NCI-H2107 (cell line): ENCODE data around the gene OR2T12.
"Not testable (repeated sequence)": the region's sequence is repeated elsewhere in the genome, so short reads cannot be mapped to it uniquely, and the experiment has no call there.

Experiments
- DNase-seq: peaks from one replicate; lab custom pipeline; 2025; lab: John Stamatoyannopoulos, UW

Gene OR2T12, protein sequence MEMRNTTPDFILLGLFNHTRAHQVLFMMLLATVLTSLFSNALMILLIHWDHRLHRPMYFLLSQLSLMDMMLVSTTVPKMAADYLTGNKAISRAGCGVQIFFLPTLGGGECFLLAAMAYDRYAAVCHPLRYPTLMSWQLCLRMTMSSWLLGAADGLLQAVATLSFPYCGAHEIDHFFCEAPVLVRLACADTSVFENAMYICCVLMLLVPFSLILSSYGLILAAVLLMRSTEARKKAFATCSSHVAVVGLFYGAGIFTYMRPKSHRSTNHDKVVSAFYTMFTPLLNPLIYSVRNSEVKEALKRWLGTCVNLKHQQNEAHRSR

DNA sequence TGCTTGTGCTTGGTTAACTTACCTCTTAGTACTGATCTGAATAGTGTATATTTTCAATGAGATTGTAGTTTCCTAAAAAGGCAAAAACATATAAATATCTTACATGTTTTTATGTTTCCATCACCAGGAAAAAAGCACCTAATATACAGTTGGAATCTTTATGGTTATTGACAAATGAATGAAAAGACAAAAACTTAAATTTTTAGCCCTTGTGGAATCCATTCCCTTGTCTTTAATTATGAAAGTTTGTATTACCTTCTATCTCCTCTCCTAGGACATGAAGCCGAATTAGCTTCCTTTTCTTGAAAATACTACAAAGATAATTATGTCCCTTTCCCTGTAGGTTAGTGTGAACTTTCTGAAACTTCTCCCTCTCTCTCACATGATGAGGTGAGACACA is at the start of gene OR2T12:
Gene OR2T12, minus strand, starts transcription at position 101 of the 400 bp plus-strand sequence. CDS start 7,846 bp downstream, outside the sequence.
- no peak for DNase-seq

- no peak for DNase-seq
Observed at GRCh38 chr1:248348475-248348874, 45.3 kb upstream of the OR2T12 start, which contains the start of gene OR14C36. TSS of gene OR14C36 (plus strand) at chr1:248348775. CDS start at chr1:248348775, 0 bp downstream.

DNA sequence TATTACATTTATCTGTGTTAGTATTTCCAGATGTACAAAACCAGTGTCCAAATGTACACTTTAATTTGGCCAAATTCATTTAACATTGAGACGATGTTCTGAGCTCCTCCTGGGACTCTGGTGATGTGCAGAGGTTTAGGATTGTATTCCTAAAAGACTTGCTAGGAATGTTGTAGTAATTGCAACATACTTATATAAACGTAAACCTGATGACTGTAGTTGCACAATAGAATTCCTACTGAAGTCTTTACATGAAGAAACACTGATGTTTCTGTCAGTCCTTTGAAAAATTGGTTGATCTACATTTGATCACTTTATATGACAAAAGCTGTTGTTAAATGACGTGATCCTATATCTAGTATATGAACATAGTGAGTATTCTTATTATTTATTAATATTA is 40.2 kb upstream of the OR2T12 start:
- DNase-seq = no peak

DNA sequence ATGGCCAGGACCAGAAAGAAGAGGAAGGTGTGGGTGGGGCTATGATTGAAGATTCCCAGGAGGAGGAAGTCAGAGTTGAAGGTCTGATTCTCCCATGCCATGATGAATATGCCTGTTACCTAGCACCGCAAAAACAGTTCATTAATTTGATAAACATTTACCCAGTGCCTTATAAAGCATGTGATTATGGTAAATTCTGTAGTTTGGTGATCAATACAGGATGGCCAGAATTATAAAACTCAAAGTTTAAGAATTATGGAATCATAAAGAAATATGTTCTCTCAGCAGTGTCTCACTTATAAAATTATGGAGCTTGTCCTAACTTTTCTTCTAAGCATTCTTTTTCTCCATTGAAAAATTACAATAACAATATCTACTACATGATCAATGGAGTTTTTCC is 21.2 kb upstream of the OR2T12 start, which contains the start of gene OR2M7:
Gene OR2M7, minus strand, starts transcription at position 101 of the 400 bp plus-strand sequence. Its CDS starts 0 bp downstream, at position 101.
- no peak for DNase-seq

DNA sequence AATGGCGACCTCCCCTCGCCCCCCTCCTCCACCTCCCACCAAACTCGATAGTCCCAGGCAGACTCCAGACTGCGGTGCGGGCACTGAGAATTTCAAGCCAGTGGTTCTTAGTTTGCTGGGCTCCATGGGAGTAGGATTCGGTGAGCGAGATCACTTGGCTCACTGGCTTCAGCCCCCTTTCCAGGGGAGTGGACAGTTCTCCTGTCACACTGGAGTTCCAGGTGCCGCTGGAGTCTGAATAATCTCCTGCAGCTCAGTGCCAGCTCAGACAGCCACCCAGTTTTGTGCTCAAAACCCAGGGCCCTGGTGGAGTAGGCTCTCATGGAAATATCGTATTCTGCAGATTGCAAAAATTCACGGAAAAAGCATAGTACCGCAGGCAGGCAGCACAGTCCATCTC is 13.6 kb upstream of the OR2T12 start:
- DNase-seq = no peak

GRCh38 chr1:248306740-248307139 is 3.5 kb upstream of the OR2T12 start:
- not testable (repeated sequence) for DNase-seq

- DNase-seq = no peak
Observed at GRCh38 chr1:248306103-248306502, 2.9 kb upstream of the OR2T12 start.

DNA sequence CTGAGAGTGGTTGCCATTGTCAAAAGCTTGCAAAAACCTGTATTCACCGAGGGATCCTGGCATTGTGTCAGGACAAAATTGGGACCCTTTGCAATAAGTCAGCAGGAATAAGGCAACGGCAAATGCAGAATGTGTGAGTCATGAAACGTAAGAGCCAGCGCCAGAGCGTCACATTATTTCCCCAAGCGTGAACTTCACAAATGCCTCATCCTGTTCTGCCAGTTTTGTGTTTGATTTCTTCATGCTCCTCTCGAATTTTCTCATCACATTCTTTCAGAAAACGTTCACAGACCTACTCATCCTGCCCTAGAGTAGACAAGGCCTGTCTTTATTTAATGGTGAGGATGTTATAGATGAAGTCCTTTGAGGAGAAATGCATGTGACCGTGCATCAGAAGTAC is 2.4 kb upstream of the OR2T12 start:
- DNase-seq = not testable (repeated sequence)

DNA sequence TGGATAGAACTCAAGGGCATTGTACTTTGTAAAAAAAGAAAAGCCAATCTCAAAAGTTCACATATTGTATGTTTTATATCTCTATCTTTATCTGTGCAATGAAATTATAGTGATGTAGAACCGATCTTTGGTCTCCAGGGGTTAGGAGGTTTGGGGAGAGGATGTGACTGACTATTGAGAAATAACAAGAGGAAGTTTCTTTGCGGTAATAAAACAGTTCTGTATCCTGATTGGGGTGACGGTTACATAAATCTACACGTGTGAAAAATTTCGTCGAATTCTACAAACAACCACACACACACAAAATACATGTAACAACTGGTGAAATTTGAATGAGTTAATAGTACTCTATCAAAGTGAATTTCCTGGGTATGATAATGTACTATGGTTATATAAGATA is 14.8 kb downstream of the OR2T12 start:
- DNase-seq = no peak

DNA sequence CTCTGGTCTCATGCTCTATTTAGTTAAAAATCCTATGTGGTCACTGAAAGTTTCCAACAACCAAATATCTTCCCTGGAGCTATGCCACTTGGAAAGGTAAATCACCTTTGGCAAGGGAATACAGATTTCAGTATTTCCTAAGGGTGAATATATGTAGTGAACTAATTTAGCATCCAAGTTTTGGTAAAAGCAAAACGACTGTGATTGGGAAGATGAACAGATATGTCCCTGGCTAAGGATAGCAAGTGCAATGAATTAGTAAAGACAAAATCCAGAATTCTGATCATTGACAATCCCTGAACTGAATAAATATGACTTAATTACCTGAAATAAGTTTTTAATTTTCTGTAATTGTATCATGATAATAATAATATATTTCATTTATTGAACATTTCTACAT is 25.3 kb downstream of the OR2T12 start, which contains the start of gene OR2T33:
Gene OR2T33, minus strand, starts transcription at position 101 of the 400 bp plus-strand sequence. CDS start 4,162 bp downstream, outside the sequence.
- no peak for DNase-seq

- not testable (repeated sequence) for DNase-seq
Observed at GRCh38 chr1:248273225-248273624, 30.0 kb downstream of the OR2T12 start.

DNA sequence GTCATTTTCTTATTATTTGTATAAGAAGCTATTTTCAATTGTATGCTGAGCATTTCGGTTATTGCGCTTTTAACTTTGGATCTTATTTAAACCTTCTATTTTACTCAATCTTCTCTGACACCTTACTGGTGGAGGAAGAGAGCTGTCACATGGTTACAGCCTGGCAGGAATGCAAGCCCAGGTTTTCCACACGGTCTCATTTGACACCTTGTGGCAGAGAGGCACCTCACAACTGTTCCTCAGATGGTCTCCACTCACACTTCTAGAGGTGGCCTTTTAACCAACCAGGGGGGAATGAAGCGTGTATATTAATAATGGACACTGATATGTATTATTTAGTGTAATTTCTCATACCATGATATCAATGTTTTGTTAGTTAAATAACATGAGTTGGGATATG is 35.0 kb downstream of the OR2T12 start:
- no peak for DNase-seq

DNA sequence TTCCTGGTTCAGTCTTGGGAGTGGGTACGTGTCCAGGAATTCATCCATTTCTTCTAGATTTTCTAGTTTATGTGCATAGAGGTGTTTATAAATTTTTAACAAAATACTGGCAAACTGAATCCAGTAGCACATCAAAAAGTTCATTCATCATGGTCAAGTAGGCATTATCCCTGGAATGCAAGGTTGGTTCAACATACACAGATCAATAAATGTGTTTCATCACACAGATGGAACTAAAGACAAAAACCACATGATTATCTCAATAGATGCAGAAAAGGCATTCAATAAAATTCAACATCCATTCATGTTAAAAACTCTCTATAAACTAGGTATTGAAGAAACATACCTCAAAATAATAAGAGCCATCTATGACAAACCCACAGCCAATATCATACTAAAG is 43.9 kb downstream of the OR2T12 start:
- DNase-seq = not testable (repeated sequence)

GRCh38 chr1:248243204-248243603 is 60.0 kb downstream of the OR2T12 start:
- DNase-seq = no peak
